ENCODE data around the gene POLR2E.
"Not testable (repeated sequence)": the region's sequence is repeated elsewhere in the genome, so short reads cannot be mapped to it uniquely, and the experiment has no call there.

Gene POLR2E

GRCh38 chr19:1094978-1095701 is at the start of gene POLR2E:
Gene POLR2E, minus strand, starts transcription at chr19:1095375. Its CDS starts 60 bp downstream, at chr19:1095315.
- DNase-seq: peak; percentile 95

DNA sequence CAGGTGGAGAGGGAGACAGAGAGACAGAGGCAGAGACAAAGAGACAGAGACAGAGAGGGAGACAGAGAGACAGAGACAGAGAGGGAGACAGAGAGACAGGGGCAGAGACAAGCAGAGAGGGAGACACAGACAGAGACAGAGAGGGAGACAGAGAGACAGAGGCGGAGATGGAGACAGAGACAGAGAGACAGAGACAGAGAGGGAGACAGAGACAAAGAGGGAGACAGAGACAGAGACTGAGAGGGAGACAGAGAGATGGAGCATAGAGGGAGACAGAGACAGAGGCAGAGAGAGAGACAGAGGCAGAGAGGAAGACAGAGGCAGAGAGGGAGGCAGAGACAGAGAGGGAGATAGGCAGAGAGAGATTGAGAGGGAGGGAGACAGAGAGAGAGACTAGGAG is 49.6 kb upstream of the POLR2E start:
- no peak for DNase-seq

DNA sequence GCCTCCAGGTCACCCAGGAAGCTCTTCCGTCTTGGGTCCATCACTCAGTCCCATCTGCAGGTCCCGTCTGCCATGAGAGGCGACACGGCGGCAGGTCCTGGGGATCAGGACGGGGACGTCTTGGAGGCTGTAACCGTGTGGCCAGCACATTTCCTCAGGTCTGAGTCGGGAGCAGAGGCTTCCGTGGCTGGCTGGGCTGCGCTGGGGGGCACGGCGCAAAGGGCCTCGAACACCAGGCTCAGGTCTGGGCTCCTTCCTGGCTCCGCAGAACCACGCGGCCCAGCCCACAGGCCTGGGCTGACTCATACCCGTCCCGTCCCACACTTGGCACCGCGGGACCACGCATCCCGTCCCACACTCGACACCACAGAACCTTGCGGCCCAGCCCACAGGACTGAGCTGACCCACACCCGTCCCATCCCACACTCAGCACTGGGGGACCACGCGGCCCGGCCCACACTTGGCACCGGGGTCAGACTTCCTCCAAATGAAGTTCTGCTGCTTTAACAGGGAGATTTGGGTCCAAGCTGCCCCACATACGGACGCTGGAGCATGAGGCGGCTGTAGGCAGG is 48.7 kb upstream of the POLR2E start:
- DNase-seq: no peak

- no peak for DNase-seq
Observed at GRCh38 chr19:1141944-1142343, 46.8 kb upstream of the POLR2E start.

- no peak for DNase-seq
Observed at GRCh38 chr19:1140272-1141027, 45.3 kb upstream of the POLR2E start.

- DNase-seq: no peak
Observed at GRCh38 chr19:1139126-1139525, 44.0 kb upstream of the POLR2E start.

DNA sequence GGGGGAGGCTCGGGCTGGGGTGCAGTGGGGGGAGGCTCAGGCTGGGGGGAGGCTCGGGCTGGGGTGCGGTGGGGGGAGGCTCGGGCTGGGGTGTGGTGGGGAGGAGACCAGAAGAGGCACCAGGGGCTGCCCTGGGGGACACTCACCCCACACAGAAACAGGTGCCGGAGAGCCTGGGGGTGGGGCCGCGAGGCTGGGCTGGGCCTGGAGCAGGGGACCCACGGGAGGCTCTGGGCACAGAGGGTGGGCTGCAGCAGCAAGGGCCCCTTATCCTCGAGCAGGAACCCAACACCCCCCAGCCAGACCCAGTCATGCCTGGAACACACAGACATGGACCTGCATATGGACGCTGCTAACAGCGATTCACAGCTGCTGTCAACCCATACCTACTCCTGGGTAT is 42.9 kb upstream of the POLR2E start:
- DNase-seq: no peak

DNA sequence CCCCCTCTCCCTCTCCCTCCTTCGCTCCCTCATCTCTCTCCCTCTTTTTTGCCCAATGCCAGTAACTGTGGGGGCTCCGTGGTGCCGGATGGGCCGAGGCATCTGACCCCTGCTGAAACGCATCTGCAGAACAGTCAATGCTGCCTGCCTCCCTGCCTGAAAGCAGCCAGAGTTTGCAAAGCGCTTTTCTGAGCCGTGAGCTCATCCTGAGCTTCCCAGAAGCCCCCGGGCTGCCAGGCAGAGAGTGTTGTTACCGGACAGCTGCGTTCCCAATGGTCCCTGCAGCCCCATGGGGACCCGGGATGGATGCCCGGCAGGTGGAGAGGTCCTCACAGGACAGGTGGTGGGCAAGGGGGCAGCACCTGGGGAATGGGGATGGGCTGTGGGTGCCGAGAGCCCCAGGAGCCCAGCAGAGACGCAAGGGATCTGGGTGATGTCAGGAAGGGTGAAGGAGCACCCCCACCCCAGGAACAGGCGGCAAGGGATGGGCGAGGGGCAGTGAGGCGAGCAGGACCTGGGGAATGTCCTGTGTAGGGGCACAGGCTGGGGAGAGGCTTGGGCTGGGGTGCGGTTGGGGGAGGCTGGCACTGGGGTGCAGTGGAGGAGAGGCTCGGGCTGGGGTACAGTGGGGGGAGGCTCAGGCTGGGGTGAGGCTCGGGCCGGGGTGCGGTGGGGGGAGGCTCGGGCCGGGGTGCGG is 41.6 kb upstream of the POLR2E start:
- no peak for DNase-seq

GRCh38 chr19:1136201-1136600 is 41.0 kb upstream of the POLR2E start:
- no peak for DNase-seq

- DNase-seq: no peak
Observed at GRCh38 chr19:1135454-1135853, 40.3 kb upstream of the POLR2E start.

GRCh38 chr19:1134431-1134830 is 39.3 kb upstream of the POLR2E start:
- no peak for DNase-seq

GRCh38 chr19:1133471-1133929 is 38.3 kb upstream of the POLR2E start:
- no peak for DNase-seq

DNA sequence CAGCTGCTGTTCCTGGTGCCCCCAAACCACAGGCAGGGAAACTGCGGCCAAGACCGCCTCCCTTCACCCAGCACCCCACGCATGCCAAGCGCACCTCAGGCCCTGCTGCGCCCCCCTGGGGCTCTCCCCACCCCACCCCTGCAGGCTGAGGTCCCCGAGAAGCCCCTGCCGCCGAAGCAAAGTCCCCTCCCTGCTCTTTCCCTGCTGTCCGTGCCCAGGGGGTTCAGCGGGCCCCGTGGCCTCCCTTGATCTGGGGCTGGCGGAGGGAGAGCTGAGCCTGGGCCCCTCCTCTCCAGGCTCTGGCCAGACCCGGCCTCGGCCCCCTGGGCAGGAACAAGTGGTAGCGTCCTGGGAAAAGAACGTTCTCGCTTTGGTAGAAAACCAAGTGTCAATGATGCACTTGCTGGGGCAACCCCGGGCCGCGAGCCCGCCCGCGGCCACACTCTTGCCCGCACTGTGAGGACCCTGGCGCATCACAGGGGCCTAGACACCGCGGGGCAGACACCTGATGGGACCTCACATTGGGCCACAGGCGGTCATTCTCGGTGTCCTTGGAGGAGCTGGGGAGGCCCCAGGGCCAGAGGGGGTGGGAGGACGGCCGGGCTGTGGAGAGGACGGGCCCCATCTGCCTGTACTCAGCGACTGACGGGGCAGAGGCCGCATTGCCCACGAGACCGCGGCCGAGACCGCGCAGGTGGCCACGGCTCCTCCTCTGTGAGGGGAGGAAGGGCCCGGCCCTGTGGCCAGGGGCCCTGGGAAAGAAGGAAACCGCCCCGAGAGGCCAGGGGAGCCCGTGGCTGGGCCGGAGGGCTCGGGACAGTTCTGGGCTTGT is 37.6 kb upstream of the POLR2E start:
- no peak for DNase-seq

- DNase-seq: no peak
Observed at GRCh38 chr19:1131718-1132551, 36.8 kb upstream of the POLR2E start.

GRCh38 chr19:1130771-1131717 is 35.9 kb upstream of the POLR2E start:
- DNase-seq: no peak

- DNase-seq: no peak
Observed at GRCh38 chr19:1129535-1129934, 34.4 kb upstream of the POLR2E start.

DNA sequence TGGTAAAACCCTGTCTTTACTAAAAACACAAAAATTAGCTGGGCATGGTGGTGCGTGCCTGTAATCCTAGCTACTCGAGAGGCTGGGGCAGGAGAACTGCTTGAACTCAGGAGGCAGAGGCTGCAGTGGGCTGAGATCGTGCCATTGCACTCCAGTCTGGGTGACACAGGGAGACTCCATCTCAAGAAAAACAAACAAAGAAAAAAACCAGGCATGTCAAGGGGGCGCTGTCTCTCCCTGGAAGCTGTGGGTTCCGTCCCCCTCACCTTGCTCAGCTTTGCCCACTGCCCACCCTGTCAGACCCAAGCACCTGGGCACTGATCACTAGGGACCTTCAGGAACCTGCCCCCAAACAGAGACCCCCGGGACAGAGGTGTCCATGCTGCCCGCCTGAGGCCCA is 33.9 kb upstream of the POLR2E start:
- not testable (repeated sequence) for DNase-seq

GRCh38 chr19:1128106-1128505 is 32.9 kb upstream of the POLR2E start:
- DNase-seq: no peak

DNA sequence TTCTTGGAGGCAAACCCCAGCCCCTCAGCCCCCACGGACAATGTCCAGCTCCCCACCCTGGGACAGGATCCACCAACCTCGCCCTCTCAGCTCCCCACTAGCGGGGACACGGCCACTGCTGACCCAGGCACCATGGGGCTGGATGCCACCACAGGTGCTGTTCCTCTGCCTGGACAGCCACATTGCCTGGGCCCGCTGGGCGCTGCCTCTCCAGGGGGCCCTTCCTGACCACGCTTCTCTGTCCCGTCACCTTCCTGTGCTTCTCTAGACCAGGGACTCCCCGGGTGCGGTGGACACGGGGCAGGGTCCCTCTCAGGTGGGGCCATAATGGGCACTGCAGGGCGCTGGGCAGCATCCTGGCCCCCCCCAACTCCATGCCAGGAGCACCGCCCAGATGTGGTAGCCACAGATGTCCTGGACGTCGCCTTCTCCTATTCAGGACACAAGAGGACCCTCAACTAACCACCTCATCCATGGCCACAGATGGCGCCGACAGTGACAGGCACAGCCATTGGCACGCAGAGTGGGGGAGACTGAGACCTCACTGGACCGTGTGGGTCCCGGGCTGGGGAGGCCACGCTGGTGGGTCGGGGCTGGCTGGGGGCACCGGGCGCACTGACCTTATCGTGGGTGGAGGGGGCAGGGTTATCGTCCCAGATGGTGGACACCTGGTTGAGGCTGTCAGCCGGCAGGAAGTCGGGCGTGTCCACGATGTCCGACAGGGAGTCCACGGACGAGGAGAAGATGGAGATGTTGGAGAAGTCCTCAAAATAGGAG is 32.0 kb upstream of the POLR2E start:
- no peak for DNase-seq

Data from NCI-H1105 treated with DMSO at 0.1 percent for 48 hours (cell line).